ENCODE data around the gene SV2A. TPM values are rescaled to one million over a fixed set of nuclear protein-coding genes. Genes with fewer than 3 reads are reported as not detected.
"Not testable (repeated sequence)": the region's sequence is repeated elsewhere in the genome, so short reads cannot be mapped to it uniquely, and the experiment has no call there.

The SV2A gene
- total RNA-seq, 1 donor from 2014 or later, result 1.7 TPM

DNA sequence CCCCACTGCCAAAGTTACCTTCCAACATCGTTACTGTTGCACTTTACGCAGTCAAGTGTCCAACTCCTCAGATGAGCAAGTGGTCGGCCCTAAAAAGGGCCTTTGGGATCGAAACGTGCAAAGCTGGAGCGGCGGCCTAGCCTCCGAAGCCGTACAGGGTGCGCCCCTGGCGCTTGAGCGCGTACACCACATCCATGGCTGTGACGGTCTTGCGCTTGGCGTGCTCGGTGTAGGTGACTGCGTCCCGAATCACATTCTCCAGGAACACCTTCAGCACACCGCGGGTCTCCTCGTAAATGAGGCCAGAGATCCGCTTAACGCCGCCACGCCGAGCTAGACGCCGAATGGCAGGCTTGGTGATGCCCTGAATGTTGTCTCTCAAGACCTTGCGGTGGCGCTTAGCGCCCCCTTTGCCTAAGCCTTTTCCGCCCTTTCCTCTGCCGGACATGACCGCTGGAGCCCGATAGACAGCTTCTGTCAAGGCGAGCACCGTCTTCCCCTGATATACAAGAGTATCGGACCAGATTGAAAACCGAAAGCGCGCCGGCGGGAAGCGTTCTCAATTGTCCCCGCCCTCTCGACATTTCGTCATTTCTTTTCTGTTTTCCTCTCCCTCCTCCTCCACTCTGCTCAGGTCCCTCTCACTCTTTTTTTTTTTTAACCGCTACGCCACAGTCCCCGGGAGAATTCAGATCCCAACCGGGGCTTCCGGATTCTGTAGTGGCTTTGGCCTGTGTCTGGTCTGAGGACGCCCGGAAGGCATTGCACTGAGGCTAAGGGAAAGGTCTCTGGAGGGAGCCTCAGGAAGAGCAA, 56.8 kb downstream of the SV2A start:
- H3K36me3 ChIP-seq; DNase-seq; H3K27me3 ChIP-seq; H3K4me1 ChIP-seq; H3K4me3 ChIP-seq; H3K9me3 ChIP-seq; H3K27ac ChIP-seq; intact Hi-C loops (cut with DNase I): not testable (repeated sequence)
- peak; percentile 89 for ATAC-seq

DNA sequence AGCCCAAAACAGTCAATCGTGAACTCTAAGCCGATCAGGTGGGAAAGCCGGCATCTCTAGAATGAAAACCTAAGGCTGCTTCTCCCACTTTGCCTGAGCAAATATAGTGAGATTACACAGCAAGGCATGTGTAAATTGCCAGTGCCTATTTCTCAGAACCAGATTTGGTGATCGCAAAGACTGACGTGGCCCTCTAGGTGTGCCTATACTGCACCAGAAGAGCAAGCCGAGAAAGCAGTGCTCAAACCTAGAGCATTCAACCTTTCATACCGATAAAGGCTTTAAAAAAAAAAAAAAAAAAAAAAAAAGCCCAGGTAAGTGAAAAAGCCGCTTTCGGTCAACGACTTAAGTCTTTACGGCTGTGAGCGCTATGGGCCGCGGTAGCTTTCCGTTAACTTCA, 57.4 kb downstream of the SV2A start:
- H3K4me1 ChIP-seq; H3K27ac ChIP-seq; H3K4me3 ChIP-seq; H3K9me3 ChIP-seq; intact Hi-C loops (cut with DNase I); H3K27me3 ChIP-seq; H3K36me3 ChIP-seq; DNase-seq; ATAC-seq: not testable (repeated sequence)

Other genes starting within 250 kb of the SV2A start
- 40.9 TPM for gene FCGR1A, start 135.2 kb downstream of the SV2A start, total RNA-seq
- gene BOLA1, start 18.3 kb downstream of the SV2A start, total RNA-seq, result 16.5 TPM
- 44.5 TPM for gene SF3B4, start 10.0 kb upstream of the SV2A start, total RNA-seq
- gene MTMR11, start 19.0 kb upstream of the SV2A start, total RNA-seq, result 17.1 TPM
- 35.3 TPM for gene OTUD7B, start 92.9 kb upstream of the SV2A start, total RNA-seq
- 37.4 TPM for gene VPS45, start 149.9 kb upstream of the SV2A start, total RNA-seq
- 44.5 TPM for gene PLEKHO1, start 232.1 kb upstream of the SV2A start, total RNA-seq